Endothelial cell of hepatic sinusoid (primary cell): Measurements from ENCODE around the gene SLC25A33.

Experiments used
- in situ Hi-C: cut with HindIII; loops from 2 replicates; pipeline ENCODE4 v1.10.0; 2017; ENCODE audit warnings: low sequenced_read_pairs

Gene SLC25A33

GRCh38 chr1:9598316-9598700, 59.0 kb downstream of the SLC25A33 start:
- in situ Hi-C loops = loop anchor here (5.0 kb wide), 1 partner anchor 44 kb away; no protein-coding TSS in a partner anchor

GRCh38 chr1:9599741-9600140, 60.5 kb downstream of the SLC25A33 start:
- in situ Hi-C loops = loop anchor here (5.0 kb wide), 1 partner anchor 43 kb away; no protein-coding TSS in a partner anchor

GRCh38 chr1:9600861-9601834, 61.9 kb downstream of the SLC25A33 start:
- in situ Hi-C loops = no loop called here

DNA sequence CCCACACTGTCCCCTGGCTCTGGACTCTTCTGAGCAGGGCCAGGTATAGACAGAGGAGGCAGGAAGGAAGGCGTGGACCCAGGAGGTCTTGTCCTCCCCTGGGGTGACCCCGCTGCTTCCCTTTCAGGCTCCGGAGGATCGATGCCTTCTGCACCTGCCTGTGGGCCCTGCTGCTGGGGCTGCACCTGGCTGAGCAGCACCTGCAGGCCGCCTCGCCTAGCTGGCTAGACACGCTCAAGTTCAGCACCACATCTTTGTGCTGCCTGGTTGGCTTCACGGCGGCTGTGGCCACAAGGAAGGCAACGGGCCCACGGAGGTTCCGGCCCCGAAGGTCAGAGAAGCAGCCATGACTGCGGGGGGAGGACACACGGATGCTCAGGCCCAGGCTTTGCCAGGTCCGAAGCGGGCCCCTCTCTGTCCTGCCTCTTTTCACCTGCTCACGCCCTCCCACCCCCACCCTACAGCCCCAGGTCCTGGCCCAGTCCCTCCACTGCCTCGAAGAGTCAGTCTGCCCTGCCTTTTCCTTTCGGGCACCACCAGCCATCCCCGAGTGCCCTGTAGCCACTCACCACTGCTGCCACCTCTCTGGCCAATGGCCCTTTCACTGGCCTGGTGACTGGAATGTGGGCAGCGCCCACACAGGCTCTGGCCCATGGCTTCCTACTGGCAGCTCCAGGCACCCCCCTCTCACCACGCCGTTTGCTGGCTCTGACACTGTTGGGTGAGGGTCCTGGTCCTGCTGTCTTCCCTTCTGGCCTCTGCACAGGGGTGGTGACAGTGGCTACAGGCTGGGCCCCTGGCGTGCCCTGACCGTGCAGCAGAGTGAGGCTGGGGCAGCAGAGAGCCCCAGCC, 62.9 kb downstream of the SLC25A33 start:
- in situ Hi-C loops = no loop called here

DNA sequence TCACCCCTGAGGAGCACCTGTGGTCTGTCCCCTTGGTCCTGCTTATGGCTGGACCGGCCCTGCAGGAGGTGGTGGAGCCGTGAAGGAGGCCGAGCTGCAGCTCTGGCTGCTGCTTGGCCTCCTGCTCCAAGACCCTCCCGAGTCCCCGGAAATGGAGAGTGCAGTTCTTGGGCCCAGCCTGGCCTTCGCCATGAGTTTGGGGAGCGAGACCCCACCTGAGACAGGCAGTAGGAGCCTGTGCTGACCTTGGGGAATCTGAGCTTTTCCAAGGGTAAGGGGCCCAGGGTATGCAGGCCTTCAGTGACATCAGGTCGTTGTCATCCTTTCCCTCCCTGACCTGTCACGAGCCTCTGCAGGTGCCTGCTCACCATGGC, 63.5 kb downstream of the SLC25A33 start:
- in situ Hi-C loops = no loop called here

GRCh38 chr1:9603307-9603706, 64.0 kb downstream of the SLC25A33 start:
- in situ Hi-C loops = no loop called here

GRCh38 chr1:9603766-9604753, 64.8 kb downstream of the SLC25A33 start:
- in situ Hi-C loops = no loop called here

DNA sequence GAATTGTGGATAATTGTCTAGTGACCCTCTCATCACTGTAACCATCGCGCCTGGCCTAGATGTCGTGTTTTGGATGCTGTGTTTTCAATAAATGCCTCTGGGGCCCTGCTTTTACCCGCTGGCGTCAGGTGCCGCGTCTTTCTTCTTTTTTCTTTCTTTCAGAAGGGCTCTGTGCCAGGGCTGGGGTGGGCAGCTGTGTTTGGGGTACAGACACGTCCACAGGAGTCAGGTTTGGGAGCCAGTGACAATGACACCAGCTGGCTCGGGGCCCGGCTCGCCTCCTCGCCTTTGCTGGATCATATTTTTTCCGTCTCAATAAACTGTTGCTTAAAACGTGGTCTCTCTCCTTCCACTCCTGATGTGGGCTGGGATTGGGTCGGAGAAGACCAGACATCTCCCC, 65.6 kb downstream of the SLC25A33 start:
- in situ Hi-C loops = no loop called here

GRCh38 chr1:9605946-9606455, 66.7 kb downstream of the SLC25A33 start:
- in situ Hi-C loops = no loop called here

DNA sequence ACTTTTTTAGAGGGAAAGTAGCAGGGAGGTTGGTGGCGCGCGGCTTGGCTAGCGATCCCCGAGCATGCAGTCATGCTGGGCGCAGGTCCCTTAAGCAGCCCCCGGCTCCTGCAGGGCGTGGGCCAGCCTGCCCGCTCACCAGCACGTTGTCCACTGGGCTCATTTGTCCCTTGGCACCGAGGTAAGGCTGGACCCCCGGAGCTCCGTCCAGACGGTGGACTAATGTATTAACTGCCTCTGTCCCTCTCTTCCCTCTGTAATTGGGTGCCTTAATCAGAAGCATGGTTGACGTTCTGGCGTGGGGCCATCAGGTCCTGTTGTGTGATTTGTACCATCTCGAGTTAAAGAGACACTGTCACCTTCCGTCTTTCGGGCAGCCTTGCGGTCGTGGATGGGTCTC, 67.2 kb downstream of the SLC25A33 start:
- in situ Hi-C loops = no loop called here

GRCh38 chr1:9606948-9607347, 67.7 kb downstream of the SLC25A33 start:
- in situ Hi-C loops = no loop called here

DNA sequence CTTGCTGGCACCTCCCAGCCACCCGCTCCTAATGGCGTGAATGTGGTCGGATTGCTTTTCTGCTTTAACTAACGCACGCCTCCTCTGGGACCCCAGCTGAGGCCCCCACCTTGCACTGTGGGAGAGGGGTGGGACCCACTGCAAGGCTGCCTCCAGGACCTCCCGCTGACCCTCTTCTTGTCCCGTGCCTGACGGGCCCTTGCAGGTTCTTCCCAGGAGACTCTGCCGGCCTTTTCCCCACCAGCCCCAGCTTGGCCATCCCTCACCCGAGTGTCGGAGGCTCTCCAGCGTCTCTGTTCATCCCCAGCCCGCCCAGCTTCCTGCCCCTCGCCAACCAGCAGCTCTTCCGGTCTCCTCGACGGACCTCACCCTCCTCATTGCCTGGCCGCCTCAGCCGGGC, 68.1 kb downstream of the SLC25A33 start:
- in situ Hi-C loops = no loop called here

GRCh38 chr1:9609998-9610397, 70.7 kb downstream of the SLC25A33 start:
- in situ Hi-C loops = no loop called here

- in situ Hi-C loops = no loop called here
Observed at GRCh38 chr1:9610548-9610947, 71.3 kb downstream of the SLC25A33 start.

DNA sequence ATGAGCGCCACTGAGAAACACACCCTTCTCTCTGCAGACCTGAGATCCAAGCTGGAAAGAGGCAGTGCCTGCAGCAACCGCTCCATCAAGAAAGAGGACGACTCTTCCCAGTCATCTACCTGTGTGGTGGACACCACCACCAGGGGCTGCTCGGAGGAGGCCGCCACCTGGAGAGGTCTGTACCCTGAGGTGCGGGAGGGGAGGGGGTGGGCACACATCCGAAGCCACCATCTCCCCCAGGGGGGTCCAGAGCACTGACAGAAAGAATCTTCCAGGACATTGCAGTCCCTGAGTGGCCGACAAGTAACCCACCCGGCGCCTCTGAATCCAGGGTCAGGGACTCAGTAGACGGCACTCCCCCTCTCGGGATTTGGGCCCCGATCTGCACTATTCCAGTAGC, 72.5 kb downstream of the SLC25A33 start:
- in situ Hi-C loops = no loop called here

DNA sequence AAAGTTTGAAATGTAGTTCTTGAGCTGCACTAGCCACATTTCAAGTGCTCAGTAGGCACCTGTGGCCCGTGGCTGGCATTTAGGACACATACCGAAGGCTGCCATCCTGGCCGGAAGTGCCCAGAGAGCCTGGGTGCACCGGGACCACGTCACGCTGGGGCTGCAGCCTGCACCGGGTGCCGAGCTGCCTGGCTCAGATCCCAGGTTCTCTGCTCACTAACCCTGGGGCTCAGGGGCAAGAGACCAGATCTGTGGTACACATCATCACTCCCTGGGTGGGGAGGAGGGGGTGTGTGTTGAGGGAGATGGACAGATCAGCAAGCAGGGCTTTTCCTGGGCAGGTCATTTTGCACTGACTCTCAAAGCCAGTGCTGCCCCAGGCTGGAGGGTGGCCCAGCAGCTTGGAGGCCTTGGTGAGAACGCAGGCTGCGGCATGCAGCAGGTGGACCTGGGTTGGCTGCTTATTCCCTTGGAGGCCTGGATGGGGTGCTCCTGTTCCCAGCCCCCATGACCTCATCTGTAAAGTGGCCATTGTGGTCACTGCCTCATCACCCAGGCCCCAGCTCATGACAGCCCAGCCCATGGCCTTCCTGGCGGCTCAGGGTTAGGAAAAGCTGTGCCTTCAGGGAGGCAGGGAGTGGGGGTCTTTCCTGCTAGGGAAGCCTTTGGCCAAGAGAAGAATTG, 73.0 kb downstream of the SLC25A33 start:
- in situ Hi-C loops = no loop called here

GRCh38 chr1:9612871-9613624, 73.8 kb downstream of the SLC25A33 start:
- in situ Hi-C loops = no loop called here

DNA sequence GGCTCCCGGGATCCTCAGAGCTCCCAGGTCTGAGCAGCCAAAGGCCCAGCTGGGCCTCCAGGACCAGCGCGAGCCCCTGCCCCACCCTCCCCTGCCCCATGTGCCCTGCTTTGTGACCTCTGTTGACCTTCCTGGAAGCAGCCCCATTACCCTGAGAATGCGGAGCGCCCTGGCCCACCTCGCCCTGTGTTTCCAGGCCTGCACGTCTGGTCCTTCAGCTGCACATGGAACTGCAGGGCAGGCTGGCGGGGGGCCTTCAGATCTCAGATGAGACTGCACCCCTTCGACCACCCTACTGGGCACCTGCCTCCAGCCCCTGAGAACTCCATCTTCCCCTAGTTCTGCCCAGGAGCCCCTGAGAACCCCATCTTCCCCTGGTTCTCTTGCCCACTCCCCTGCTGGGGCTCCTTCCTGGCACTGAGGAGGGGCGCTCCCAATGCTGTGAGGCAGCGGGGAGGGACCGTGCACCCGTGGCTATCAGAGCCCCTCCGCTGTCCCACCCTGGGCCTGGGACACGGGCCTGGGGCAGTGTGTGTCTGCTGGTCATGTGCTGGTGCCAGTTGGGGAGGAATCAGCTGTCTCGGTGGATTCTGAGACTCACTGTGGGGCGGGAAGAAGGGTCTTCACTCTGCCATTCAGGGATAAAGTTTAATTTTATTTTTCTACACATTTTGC, 74.5 kb downstream of the SLC25A33 start:
- in situ Hi-C loops = no loop called here
